BJ (cell line): ENCODE results near the gene CADM2. TPM values are rescaled to one million over a fixed set of nuclear protein-coding genes. Genes with fewer than 3 reads are reported as not detected.

Experiments
- CTCF ChIA-PET: fragments of 350-600 bp; formaldehyde crosslinking; extraction: SDS; loops from one replicate; lab custom pipeline; 2021; ENCODE audit warnings: antibody characterized with exemption, inconsistent platforms; lab: Yijun Ruan, JAX
- POLR2A ChIA-PET: fragments of 300-600 bp; sonication (Branson Sonifier 250); formaldehyde crosslinking; extraction: SDS; loops from one replicate; lab custom pipeline; 2021; ENCODE audit warnings: antibody characterized with exemption; lab: Charles Lee
- DNase-seq: peaks from one replicate; pipeline ENCODE4 v3.0.0-alpha.2; 2011; ENCODE audit warnings: low read depth
- H3K27me3 ChIP-seq: 2 replicates; pipeline ENCODE4 v1.6.0; 2011; ENCODE audit warnings: low read length; ENCODE audit not compliant: control insufficient read depth, insufficient read depth
- H3K36me3 ChIP-seq: 2 replicates; pipeline ENCODE4 v1.5.1; 2011; ENCODE audit warnings: low read length; ENCODE audit not compliant: control insufficient read depth, insufficient read depth
- H3K4me3 ChIP-seq: 2 replicates; pipeline ENCODE4 v1.5.1; 2011; ENCODE audit warnings: low read depth, mild to moderate bottlenecking, control low read depth, low read length
- CTCF ChIP-seq: IDR thresholded peaks from 2 replicates; pipeline ENCODE4 v1.5.1; 2011; ENCODE audit warnings: low read depth, mild to moderate bottlenecking, control low read depth, inconsistent platforms, low read length, moderate library complexity; ENCODE audit not compliant: insufficient read depth
- polyA plus RNA-seq: library from polyadenylated mRNA; depleted of rRNA; stranded (reverse); fragments of >200 nt; gene quantifications from 2 replicates; pipeline ENCODE4 v1.2.3, GENCODE V29; 2011

The CADM2 gene
- polyA plus RNA-seq, 1 experiment: not detected

DNA sequence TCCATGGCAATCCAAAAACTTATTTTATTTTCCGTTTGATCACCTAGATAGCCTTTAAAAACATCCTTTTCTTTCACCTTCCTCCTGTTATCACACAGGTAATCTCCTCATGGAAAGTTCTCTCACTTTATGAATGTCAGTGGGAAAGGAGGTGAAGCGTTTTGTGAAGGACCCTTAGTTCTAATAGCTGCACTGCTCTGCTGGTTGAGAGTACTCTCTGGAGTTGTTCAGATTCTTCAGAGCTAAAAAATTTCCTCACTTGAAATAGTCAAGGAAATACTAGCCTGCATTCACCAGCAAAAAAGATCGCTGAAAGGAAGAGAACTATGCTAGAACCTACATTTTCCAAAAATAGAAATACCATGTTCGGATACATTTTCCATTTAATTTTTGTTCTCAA, 1097.2 kb downstream of the CADM2 start:
- CTCF ChIA-PET: no interaction called here
- no peaks in the 10 kb centered on the region for H3K27me3 ChIP-seq
- POLR2A ChIA-PET: no interaction called here

GRCh38 chr3:86056962-86057361, 1098.2 kb downstream of the CADM2 start:
- Histone ChIP-seq H3K27me3 (no peaks in the 10 kb centered on the region), H3K36me3 (no peaks in the 10 kb centered on the region), H3K4me3 (no peak overlapping the region)
- ChIA-PET POLR2A (no interaction called here), CTCF (no interaction called here)
- no peak for TF ChIP-seq CTCF
- DNase-seq: no peak

More for the DNA sequence above, 1097.2 kb downstream of the CADM2 start:
- no peak for TF ChIP-seq CTCF
- Histone ChIP-seq H3K36me3 (no peaks in the 10 kb centered on the region), H3K4me3 (no peak overlapping the region)
- DNase-seq: no peak

GRCh38 chr3:86073799-86074198, 1115.0 kb downstream of the CADM2 start:
- TF ChIP-seq CTCF: no peak
- ChIA-PET POLR2A (no interaction called here), CTCF (no interaction called here)
- no peak for DNase-seq
- no peaks in the 10 kb centered on the region for H3K27me3 ChIP-seq
- H3K36me3 ChIP-seq: no peaks in the 10 kb centered on the region
- H3K4me3 ChIP-seq: no peak overlapping the region

DNA sequence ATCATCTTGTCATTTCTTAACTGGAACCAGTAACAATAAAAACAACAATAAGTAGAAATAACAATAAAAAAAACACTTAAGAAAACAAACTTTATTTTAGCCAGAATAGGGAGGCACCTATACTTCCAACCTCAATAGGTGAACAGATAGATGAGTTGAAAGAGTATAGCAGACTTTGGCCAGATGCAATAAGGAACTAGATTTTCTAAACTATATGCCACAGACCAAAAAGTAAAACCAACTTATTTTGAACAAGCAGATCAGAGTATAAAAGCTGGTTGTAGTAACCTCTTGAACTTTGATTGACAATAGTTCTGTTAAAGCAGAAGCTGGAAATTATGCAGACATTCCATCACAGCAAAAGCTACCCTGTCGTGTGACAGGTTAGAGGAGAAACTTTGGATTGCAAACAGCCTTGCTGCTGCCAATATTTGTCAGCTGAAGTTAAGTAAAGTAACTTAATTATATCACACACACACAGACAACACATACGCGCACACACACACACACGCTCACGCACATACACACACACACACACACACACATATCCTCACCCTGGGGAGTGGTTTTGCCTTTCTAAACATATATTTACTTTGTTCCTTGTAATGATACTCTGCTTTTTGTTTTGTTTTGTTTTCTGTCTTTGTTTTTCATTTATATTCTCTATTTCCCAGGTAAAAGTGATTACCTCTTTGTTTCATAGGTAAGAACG, 1128.5 kb downstream of the CADM2 start:
- POLR2A ChIA-PET: no interaction called here
- H3K27me3 ChIP-seq: no peaks in the 10 kb centered on the region
- TF ChIP-seq CTCF: no peak

DNA sequence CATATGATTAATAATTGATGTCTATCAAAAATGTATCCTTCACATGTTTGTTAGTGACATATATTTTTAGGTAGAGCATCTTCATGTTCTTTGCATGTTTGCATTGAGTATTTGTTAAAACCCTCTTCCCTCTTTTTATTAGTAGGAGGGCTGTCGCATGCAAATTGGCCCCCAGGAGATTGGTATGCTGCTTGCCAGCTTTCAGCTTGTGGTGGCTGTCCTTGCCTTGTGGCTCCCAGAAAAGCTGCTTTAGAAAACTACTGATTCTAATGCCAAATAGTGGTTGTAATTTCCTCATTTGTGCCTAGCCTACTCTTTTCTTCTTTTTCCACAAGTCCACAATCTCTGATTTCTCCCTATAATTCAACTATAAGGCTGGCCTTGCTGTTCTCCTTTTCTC, 1145.4 kb downstream of the CADM2 start:
- no peak overlapping the region for H3K4me3 ChIP-seq

More for the DNA sequence above, 1128.5 kb downstream of the CADM2 start:
- CTCF ChIA-PET: no interaction called here
- no peak for DNase-seq
- Histone ChIP-seq H3K4me3 (no peak overlapping the region), H3K36me3 (no peaks in the 10 kb centered on the region)

More for the DNA sequence above, 1145.4 kb downstream of the CADM2 start:
- ChIA-PET POLR2A (no interaction called here), CTCF (no interaction called here)
- Histone ChIP-seq H3K36me3 (no peaks in the 10 kb centered on the region), H3K27me3 (no peaks in the 10 kb centered on the region)
- TF ChIP-seq CTCF: no peak
- DNase-seq: no peak
